IMR-90 (cell line): ENCODE measurements around the gene RPL15. TPM values are rescaled to one million over a fixed set of nuclear protein-coding genes. Genes with fewer than 3 reads are reported as not detected.

Source experiments
- ATAC-seq: fragments of 200-7000 bp; cut with Tn5 transposase; 2 replicates; pipeline ENCODE4 v1.9.1; 2020; ENCODE audit warnings: low read depth, mild to moderate bottlenecking, moderate library complexity
- BruUV-seq: library from RNA; stranded (reverse); fragments of 400-500 nt; replicated peaks from 2 replicates; lab custom pipeline; 2021; lab: Mats Ljungman, UMichigan
- CTCF ChIA-PET: fragments of 300-600 bp; formaldehyde crosslinking; extraction: SDS; loops from one replicate; lab custom pipeline; 2021; ENCODE audit warnings: antibody characterized with exemption; lab: Yijun Ruan, JAX
- POLR2A ChIA-PET: fragments of 300-600 bp; sonication (Branson Sonifier 250); formaldehyde crosslinking; loops from one replicate; lab custom pipeline; 2022; ENCODE audit warnings: antibody characterized with exemption; ENCODE audit not compliant: unreplicated experiment; lab: Charles Lee
- DNase-seq: peaks from one replicate; pipeline ENCODE4 v3.0.0; 2013
- H2AFZ ChIP-seq: replicated peaks from 2 replicates; pipeline ENCODE3; 2013; ENCODE audit warnings: low read length, mild to moderate bottlenecking; ENCODE audit not compliant: poor library complexity
- H2AK5ac ChIP-seq: 2 replicates; pipeline ENCODE4 v1.6.1; 2013; ENCODE audit warnings: low read depth, low read length, inconsistent platforms
- H2AK9ac ChIP-seq: replicated peaks from 2 replicates; pipeline ENCODE3; 2013; ENCODE audit warnings: mild to moderate bottlenecking, low read depth, low read length, moderate library complexity; ENCODE audit not compliant: poor library complexity
- H2BK120ac ChIP-seq: 2 replicates; pipeline ENCODE4 v1.6.1; 2013; ENCODE audit warnings: low read depth, low read length, inconsistent platforms
- H2BK15ac ChIP-seq: 3 replicates; pipeline ENCODE4 v1.6.1; 2013; ENCODE audit warnings: low read depth, low read length, inconsistent platforms
- H2BK20ac ChIP-seq: 2 replicates; pipeline ENCODE4 v1.6.1; 2013; ENCODE audit warnings: low read depth, mild to moderate bottlenecking, inconsistent platforms, low read length, moderate library complexity
- H2BK5ac ChIP-seq: 2 replicates; pipeline ENCODE4 v1.6.1; 2013; ENCODE audit warnings: mild to moderate bottlenecking, low read depth, low read length, inconsistent platforms; ENCODE audit not compliant: poor library complexity, severe bottlenecking
- H3K14ac ChIP-seq: replicated peaks from 2 replicates; pipeline ENCODE4 v1.6.1; 2013; ENCODE audit warnings: low read depth, low read length, inconsistent platforms
- H3K18ac ChIP-seq: 2 replicates; pipeline ENCODE4 v1.6.1; 2013; ENCODE audit warnings: low read depth, low read length, control low read depth
- H3K23ac ChIP-seq: 2 replicates; pipeline ENCODE4 v1.6.1; 2013; ENCODE audit warnings: low read depth, low read length, inconsistent platforms
- H3K27ac ChIP-seq: 2 replicates; pipeline ENCODE4 v1.5.1; 2013; ENCODE audit warnings: mild to moderate bottlenecking, control low read depth, low read length; ENCODE audit not compliant: insufficient read depth
- H3K27me3 ChIP-seq: 2 replicates; pipeline ENCODE4 v1.6.1; 2013; ENCODE audit warnings: low read length; ENCODE audit not compliant: control insufficient read depth, insufficient read depth
- H3K36me3 ChIP-seq: 2 replicates; pipeline ENCODE4 v1.6.1; 2013; ENCODE audit warnings: low read length, mixed read lengths; ENCODE audit not compliant: control insufficient read depth, insufficient read depth
- H3K4ac ChIP-seq: 2 replicates; pipeline ENCODE4 v1.6.1; 2013; ENCODE audit warnings: low read depth, low read length, inconsistent platforms
- H3K4me1 ChIP-seq: 2 replicates; pipeline ENCODE4 v1.6.1; 2013; ENCODE audit warnings: low read length, mixed read lengths; ENCODE audit not compliant: control insufficient read depth, insufficient read depth
- H3K4me2 ChIP-seq: 2 replicates; pipeline ENCODE4 v1.6.1; 2013; ENCODE audit warnings: low read depth, mild to moderate bottlenecking, control low read depth, low read length, moderate library complexity
- H3K4me3 ChIP-seq: 2 replicates; pipeline ENCODE4 v1.5.1; 2013; ENCODE audit warnings: low read depth, mild to moderate bottlenecking, control low read depth, low read length, moderate library complexity; ENCODE audit not compliant: insufficient read depth
- H3K56ac ChIP-seq: 2 replicates; pipeline ENCODE4 v1.6.1; 2013; ENCODE audit warnings: low read length, inconsistent platforms; ENCODE audit not compliant: insufficient read depth; ENCODE audit errors: extremely low read depth
- H3K79me1 ChIP-seq, 2 experiments: 2 replicates each; pipeline ENCODE4 v1.6.1; 2013; ENCODE audit warnings: low read length in 2 of 2, inconsistent platforms in 1 of 2, low read depth in 1 of 2
- H3K9ac ChIP-seq: 2 replicates; pipeline ENCODE4 v1.6.1; 2013; ENCODE audit warnings: low read depth, low read length, control low read depth
- H3K9me1 ChIP-seq: 2 replicates; pipeline ENCODE4 v1.6.1; 2013; ENCODE audit warnings: low read length, inconsistent platforms; ENCODE audit not compliant: insufficient read depth
- H3K9me3 ChIP-seq: 2 replicates; pipeline ENCODE4 v1.6.1; 2013; ENCODE audit warnings: low read length; ENCODE audit not compliant: control insufficient read depth, insufficient read depth
- H4K20me1 ChIP-seq: 2 replicates; pipeline ENCODE4 v1.6.1; 2013; ENCODE audit warnings: low read length, inconsistent platforms; ENCODE audit not compliant: insufficient read depth
- H4K5ac ChIP-seq: 2 replicates; pipeline ENCODE4 v1.6.1; 2013; ENCODE audit warnings: mild to moderate bottlenecking, low read depth, low read length, control low read depth
- H4K8ac ChIP-seq, 2 experiments: 2 replicates each; pipeline ENCODE4 v1.6.1; 2013; ENCODE audit warnings: low read depth in 2 of 2, low read length in 2 of 2, control low read depth in 1 of 2, inconsistent platforms in 1 of 2
- H4K91ac ChIP-seq: 2 replicates; pipeline ENCODE4 v1.6.1; 2013; ENCODE audit warnings: low read depth, low read length, inconsistent platforms; ENCODE audit not compliant: insufficient read depth
- ELK1 ChIP-seq: fragments of 150-350 bp; IDR thresholded peaks from 2 replicates; pipeline ENCODE4 v1.6.1; 2016; ENCODE audit warnings: low read depth, mild to moderate bottlenecking, low read length, moderate library complexity, borderline replicate concordance
- MAZ ChIP-seq: IDR thresholded peaks from 2 replicates; pipeline ENCODE4 v1.6.1; 2012; ENCODE audit warnings: low read depth, mild to moderate bottlenecking, low read length, improper control_type of control experiment, moderate library complexity, borderline replicate concordance
- WGBS, 2 experiments: methylation state at CpG; one replicate each; pipeline versions ENCODE4 v1.1.5 to v1.1.7; 2013; ENCODE audit warnings: missing lambda C conversion rate in 2 of 2; ENCODE audit not compliant: insufficient read length in 1 of 2; ENCODE audit errors: extremely low coverage in 2 of 2; 5-methylcytosine and 5-hydroxymethylcytosine counted together
- dilution Hi-C: fragments of 300-500 bp; cut with HindIII; formaldehyde crosslinking; loops from one replicate; pipeline ENCODE4 v1.14.3; 2018; ENCODE audit warnings: low sequenced_read_pairs; ENCODE audit not compliant: unreplicated experiment
- in situ Hi-C: fragments of 300-500 bp; cut with MboI; formaldehyde crosslinking; loops from 3 replicates; pipeline ENCODE4 v1.14.3; 2019; ENCODE audit warnings: low sequenced_read_pairs, inconsistent platforms, mixed read lengths
- intact Hi-C: fragments of 100-400 bp; cut with micrococcal nuclease; formaldehyde crosslinking; loops from 2 replicates; pipeline ENCODE4 v1.10.0; 2022
- polyA plus RNA-seq, 3 experiments: library from polyadenylated mRNA; depleted of rRNA; stranded (reverse); fragments of >200 nt; gene quantifications; 2 replicates each; pipeline ENCODE4 v1.2.3, GENCODE V29; 2012; ENCODE audit warnings: low replicate concordance in 1 of 3
- total RNA-seq: library from RNA; depleted of rRNA; stranded (reverse); fragments of >200 nt; gene quantifications from 2 replicates; pipeline ENCODE4 v1.2.3, GENCODE V29; 2012
- TF ChIP-seq, protein P1 (sequence below): conservative IDR thresholded peaks from 2 replicates; pipeline ENCODE4 v1.5.1; 2012; ENCODE audit warnings: mild to moderate bottlenecking, low read depth, low read length, improper control_type of control experiment

The RPL15 gene
- total and polyA plus RNA-seq, 2 of the 4 experiments (the other 2 are of a cell fraction) = 1,419 to 4,701 TPM

GRCh38 chr3:23956701-23957100 lies 39.8 kb downstream of the RPL15 start:
- H2BK20ac ChIP-seq = no peak overlapping the region
- POLR2A ChIA-PET = no interaction called here
- H4K8ac ChIP-seq = no peak overlapping the region
- H2BK5ac ChIP-seq = no peak overlapping the region
- TF ChIP-seq MAZ (no peak), ELK1 (no peak)
- TF ChIP-seq, protein P1, sequence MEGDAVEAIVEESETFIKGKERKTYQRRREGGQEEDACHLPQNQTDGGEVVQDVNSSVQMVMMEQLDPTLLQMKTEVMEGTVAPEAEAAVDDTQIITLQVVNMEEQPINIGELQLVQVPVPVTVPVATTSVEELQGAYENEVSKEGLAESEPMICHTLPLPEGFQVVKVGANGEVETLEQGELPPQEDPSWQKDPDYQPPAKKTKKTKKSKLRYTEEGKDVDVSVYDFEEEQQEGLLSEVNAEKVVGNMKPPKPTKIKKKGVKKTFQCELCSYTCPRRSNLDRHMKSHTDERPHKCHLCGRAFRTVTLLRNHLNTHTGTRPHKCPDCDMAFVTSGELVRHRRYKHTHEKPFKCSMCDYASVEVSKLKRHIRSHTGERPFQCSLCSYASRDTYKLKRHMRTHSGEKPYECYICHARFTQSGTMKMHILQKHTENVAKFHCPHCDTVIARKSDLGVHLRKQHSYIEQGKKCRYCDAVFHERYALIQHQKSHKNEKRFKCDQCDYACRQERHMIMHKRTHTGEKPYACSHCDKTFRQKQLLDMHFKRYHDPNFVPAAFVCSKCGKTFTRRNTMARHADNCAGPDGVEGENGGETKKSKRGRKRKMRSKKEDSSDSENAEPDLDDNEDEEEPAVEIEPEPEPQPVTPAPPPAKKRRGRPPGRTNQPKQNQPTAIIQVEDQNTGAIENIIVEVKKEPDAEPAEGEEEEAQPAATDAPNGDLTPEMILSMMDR = no peak
- DNase-seq (no peak), ATAC-seq (no peak)
- H4K20me1 ChIP-seq = peaks cover 49% of the 10 kb centered on the region
- no peak overlapping the region for H3K56ac ChIP-seq
- H2AFZ ChIP-seq = no peak overlapping the region
- peaks cover 23 to 69% of the 10 kb centered on the region in 2 experiments for H3K79me1 ChIP-seq
- H3K4me3 ChIP-seq = no peak overlapping the region
- peaks cover 8% of the 10 kb centered on the region for H3K9me1 ChIP-seq
- no peak overlapping the region for H2AK5ac ChIP-seq
- H4K5ac ChIP-seq = no peak overlapping the region
- H3K14ac ChIP-seq = no peak overlapping the region
- H3K4me1 ChIP-seq = peaks cover 8% of the 10 kb centered on the region
- no peak overlapping the region for H3K18ac ChIP-seq
- in situ Hi-C loops = no loop called here
- H3K36me3 ChIP-seq = peaks cover 7% of the 10 kb centered on the region; the same call in 1 of the 2 replicates
- no peak overlapping the region for H2BK120ac ChIP-seq
- CTCF ChIA-PET = no interaction called here
- no peak overlapping the region for H2BK15ac ChIP-seq
- H3K9ac ChIP-seq = no peak overlapping the region
- WGBS, 2 experiments = no CpG with 5 or more reads among the region's 3 CpGs
- BruUV-seq = no TSS peak
- H3K9me3 ChIP-seq = no peaks in the 10 kb centered on the region
- no peak overlapping the region for H4K91ac ChIP-seq
- H3K27me3 ChIP-seq = no peaks in the 10 kb centered on the region
- H3K4me2 ChIP-seq = no peak overlapping the region
- dilution Hi-C loops = no loop called here
- no peak overlapping the region for H3K23ac ChIP-seq
- H3K27ac ChIP-seq = no peak overlapping the region
- intact Hi-C loops = no loop called here
- H2AK9ac ChIP-seq = no peak overlapping the region
- H3K4ac ChIP-seq = no peak overlapping the region
